ENCODE data around the gene NHERF1. TPM values are rescaled to one million over a fixed set of nuclear protein-coding genes. Genes with fewer than 3 reads are reported as not detected.

NHERF1 gene
- polyA plus RNA-seq, 1 donor (not counting 4 experiments of a cell fraction or from before 2014, with no cell fraction given): 45.6 TPM

DNA sequence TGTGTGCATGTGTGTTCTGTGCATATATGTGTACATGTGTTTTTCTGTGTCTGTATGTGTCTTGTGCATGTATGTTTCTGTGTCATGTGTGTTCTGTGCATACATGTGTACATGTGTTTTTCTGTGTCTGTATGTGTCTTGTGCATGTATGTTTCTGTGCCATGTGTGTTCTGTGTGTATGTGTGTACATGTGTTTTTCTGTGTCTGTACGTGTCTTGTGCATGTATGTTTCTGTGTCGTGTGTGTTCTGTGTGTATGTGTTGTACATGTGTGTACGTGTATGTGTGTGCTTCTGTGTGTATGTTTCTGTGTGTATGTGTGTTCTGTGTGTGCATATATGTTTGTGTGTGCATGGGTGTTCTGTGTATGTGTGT is 19.7 kb upstream of the NHERF1 start:
- FAIRE-seq (no peak), DNase-seq (ENCODE audit: low read depth, low spot score) (no peak)
- Histone ChIP-seq H3K4me2 (ENCODE audit: control insufficient read depth, extremely low read depth, insufficient read depth, low read depth, low read length) (no peak overlapping the region), H3K9ac (ENCODE audit: control insufficient read depth, extremely low read depth, insufficient read depth, low read length) (no peak overlapping the region), H3K9me3 (ENCODE audit: control insufficient read depth, low read depth, low read length) (no peaks in the 10 kb centered on the region), H3K9me1 (ENCODE audit: control insufficient read depth, extremely low read depth, insufficient read depth, low read length) (no peaks in the 10 kb centered on the region), H3K36me3 (ENCODE audit: control insufficient read depth in 2 of 2, extremely low read depth in 1 of 2, insufficient read depth in 2 of 2, low read length in 2 of 2) (no peaks in the 10 kb centered on the region), H3K79me2 (ENCODE audit: control insufficient read depth, insufficient read depth, low read length) (no peaks in the 10 kb centered on the region), H3K4me1 (ENCODE audit: control insufficient read depth, extremely low read depth, insufficient read depth, low read length) (no peaks in the 10 kb centered on the region), H4K20me1 (ENCODE audit: control insufficient read depth, extremely low read depth, insufficient read depth, low read length) (no peaks in the 10 kb centered on the region), H3K4me3 (ENCODE audit: control insufficient read depth in 2 of 3, extremely low read depth in 1 of 3, insufficient read depth in 2 of 3, low read depth in 1 of 3, low read length in 3 of 3) (no peak overlapping the region), H3K27ac (ENCODE audit: control insufficient read depth, insufficient read depth, low read length) (no peak overlapping the region), H3K27me3 (ENCODE audit: control insufficient read depth, extremely low read depth, insufficient read depth, low read length) (no peaks in the 10 kb centered on the region), H2AFZ (ENCODE audit: control insufficient read depth, low read length) (no peak overlapping the region)
- dilution Hi-C loops (cut with MboI; ENCODE audit: extremely low pct_ligation_motif_present, low sequenced_read_pairs): no loop called here
- no peak for TF ChIP-seq EZH2 (IDR thresholded peaks at IDR 0.05; ENCODE audit: low read length)

DNA sequence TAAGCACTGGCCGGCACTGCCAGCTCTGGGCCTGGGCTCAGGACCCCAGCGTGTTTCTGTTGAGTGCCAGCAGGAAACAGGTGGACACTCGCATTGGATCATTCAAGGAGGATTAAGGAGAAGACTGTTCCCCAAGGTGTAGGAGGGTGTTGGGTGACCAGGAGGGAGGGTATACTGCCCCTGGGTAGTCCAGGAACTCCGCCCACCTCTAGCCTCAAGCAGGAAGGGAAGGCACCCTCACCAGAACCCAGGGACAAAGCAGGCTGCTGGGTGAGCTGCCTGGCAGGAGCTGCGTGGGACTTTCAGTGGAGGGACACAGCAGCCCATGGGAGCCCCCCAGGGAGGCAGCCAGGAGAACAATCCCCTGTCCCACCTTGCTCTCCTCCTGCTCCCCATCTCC is 19.1 kb upstream of the NHERF1 start:
- TF ChIP-seq, protein P1, sequence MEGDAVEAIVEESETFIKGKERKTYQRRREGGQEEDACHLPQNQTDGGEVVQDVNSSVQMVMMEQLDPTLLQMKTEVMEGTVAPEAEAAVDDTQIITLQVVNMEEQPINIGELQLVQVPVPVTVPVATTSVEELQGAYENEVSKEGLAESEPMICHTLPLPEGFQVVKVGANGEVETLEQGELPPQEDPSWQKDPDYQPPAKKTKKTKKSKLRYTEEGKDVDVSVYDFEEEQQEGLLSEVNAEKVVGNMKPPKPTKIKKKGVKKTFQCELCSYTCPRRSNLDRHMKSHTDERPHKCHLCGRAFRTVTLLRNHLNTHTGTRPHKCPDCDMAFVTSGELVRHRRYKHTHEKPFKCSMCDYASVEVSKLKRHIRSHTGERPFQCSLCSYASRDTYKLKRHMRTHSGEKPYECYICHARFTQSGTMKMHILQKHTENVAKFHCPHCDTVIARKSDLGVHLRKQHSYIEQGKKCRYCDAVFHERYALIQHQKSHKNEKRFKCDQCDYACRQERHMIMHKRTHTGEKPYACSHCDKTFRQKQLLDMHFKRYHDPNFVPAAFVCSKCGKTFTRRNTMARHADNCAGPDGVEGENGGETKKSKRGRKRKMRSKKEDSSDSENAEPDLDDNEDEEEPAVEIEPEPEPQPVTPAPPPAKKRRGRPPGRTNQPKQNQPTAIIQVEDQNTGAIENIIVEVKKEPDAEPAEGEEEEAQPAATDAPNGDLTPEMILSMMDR (optimal IDR thresholded peaks at IDR 0.05 in 1 of 3, IDR thresholded peaks at IDR 0.05 in 1 of 3, conservative IDR thresholded peaks at IDR 0.05 in 1 of 3; ENCODE audit: extremely low read depth in 1 of 3, insufficient read depth in 2 of 3, low read length in 3 of 3): no peak
- no peak for TF ChIP-seq EZH2 (IDR thresholded peaks at IDR 0.05; ENCODE audit: low read length)
- no peak overlapping the region for H2AFZ ChIP-seq (ENCODE audit: control insufficient read depth, low read length)
- FAIRE-seq: no peak
- no peaks in the 10 kb centered on the region for H3K4me1 ChIP-seq (ENCODE audit: control insufficient read depth, extremely low read depth, insufficient read depth, low read length)
- no peak overlapping the region for H3K9ac ChIP-seq (ENCODE audit: control insufficient read depth, extremely low read depth, insufficient read depth, low read length)
- H3K9me1 ChIP-seq (ENCODE audit: control insufficient read depth, extremely low read depth, insufficient read depth, low read length): no peaks in the 10 kb centered on the region
- no peak for DNase-seq (ENCODE audit: low read depth, low spot score)
- H4K20me1 ChIP-seq (ENCODE audit: control insufficient read depth, extremely low read depth, insufficient read depth, low read length): no peaks in the 10 kb centered on the region
- dilution Hi-C loops (cut with MboI; ENCODE audit: extremely low pct_ligation_motif_present, low sequenced_read_pairs): no loop called here
- H3K4me2 ChIP-seq (ENCODE audit: control insufficient read depth, extremely low read depth, insufficient read depth, low read depth, low read length): no peak overlapping the region
- H3K79me2 ChIP-seq (ENCODE audit: control insufficient read depth, insufficient read depth, low read length): no peaks in the 10 kb centered on the region
- H3K36me3 ChIP-seq (ENCODE audit: control insufficient read depth in 2 of 2, extremely low read depth in 1 of 2, insufficient read depth in 2 of 2, low read length in 2 of 2): no peaks in the 10 kb centered on the region
- no peaks in the 10 kb centered on the region for H3K27me3 ChIP-seq (ENCODE audit: control insufficient read depth, extremely low read depth, insufficient read depth, low read length)
- H3K27ac ChIP-seq (ENCODE audit: control insufficient read depth, insufficient read depth, low read length): no peak overlapping the region
- H3K9me3 ChIP-seq (ENCODE audit: control insufficient read depth, low read depth, low read length): no peaks in the 10 kb centered on the region
- no peak overlapping the region for H3K4me3 ChIP-seq (ENCODE audit: control insufficient read depth in 2 of 3, extremely low read depth in 1 of 3, insufficient read depth in 2 of 3, low read depth in 1 of 3, low read length in 3 of 3)

DNA sequence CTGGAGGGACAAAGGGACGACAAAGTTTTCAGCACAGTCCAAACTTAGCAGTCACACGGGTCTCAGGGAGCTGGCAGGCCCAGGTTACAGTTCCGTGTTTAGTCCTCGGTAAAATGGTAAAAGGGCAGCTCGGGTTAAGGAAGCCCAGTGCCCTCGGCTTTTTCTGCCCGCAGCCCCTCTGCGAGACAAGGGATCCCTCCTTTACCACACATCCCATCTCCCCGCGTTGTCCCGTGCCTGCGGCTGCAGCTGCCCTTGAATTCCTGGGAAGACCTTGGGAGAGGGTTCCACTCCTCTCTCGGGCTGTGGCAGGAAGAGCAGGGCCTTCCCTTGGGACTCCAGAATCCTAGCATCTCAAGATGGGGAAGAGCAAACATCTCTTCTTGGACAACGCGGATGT is 18.6 kb upstream of the NHERF1 start:
- no peak overlapping the region for H2AFZ ChIP-seq (ENCODE audit: control insufficient read depth, low read length)
- FAIRE-seq: no peak
- no peaks in the 10 kb centered on the region for H3K36me3 ChIP-seq (ENCODE audit: control insufficient read depth in 2 of 2, extremely low read depth in 1 of 2, insufficient read depth in 2 of 2, low read length in 2 of 2)
- H4K20me1 ChIP-seq (ENCODE audit: control insufficient read depth, extremely low read depth, insufficient read depth, low read length): no peaks in the 10 kb centered on the region
- H3K4me3 ChIP-seq (ENCODE audit: control insufficient read depth in 2 of 3, extremely low read depth in 1 of 3, insufficient read depth in 2 of 3, low read depth in 1 of 3, low read length in 3 of 3): no peak overlapping the region
- no peaks in the 10 kb centered on the region for H3K79me2 ChIP-seq (ENCODE audit: control insufficient read depth, insufficient read depth, low read length)
- DNase-seq (ENCODE audit: low read depth, low spot score): no peak
- dilution Hi-C loops (cut with MboI; ENCODE audit: extremely low pct_ligation_motif_present, low sequenced_read_pairs): no loop called here
- H3K9me3 ChIP-seq (ENCODE audit: control insufficient read depth, low read depth, low read length): no peaks in the 10 kb centered on the region
- H3K4me2 ChIP-seq (ENCODE audit: control insufficient read depth, extremely low read depth, insufficient read depth, low read depth, low read length): no peak overlapping the region
- TF ChIP-seq, protein P1 (optimal IDR thresholded peaks at IDR 0.05 in 1 of 3, IDR thresholded peaks at IDR 0.05 in 1 of 3, conservative IDR thresholded peaks at IDR 0.05 in 1 of 3; ENCODE audit: extremely low read depth in 1 of 3, insufficient read depth in 2 of 3, low read length in 3 of 3): no peak
- TF ChIP-seq EZH2 (IDR thresholded peaks at IDR 0.05; ENCODE audit: low read length): no peak
- no peak overlapping the region for H3K9ac ChIP-seq (ENCODE audit: control insufficient read depth, extremely low read depth, insufficient read depth, low read length)
- H3K27me3 ChIP-seq (ENCODE audit: control insufficient read depth, extremely low read depth, insufficient read depth, low read length): no peaks in the 10 kb centered on the region
- H3K9me1 ChIP-seq (ENCODE audit: control insufficient read depth, extremely low read depth, insufficient read depth, low read length): no peaks in the 10 kb centered on the region
- no peak overlapping the region for H3K27ac ChIP-seq (ENCODE audit: control insufficient read depth, insufficient read depth, low read length)
- H3K4me1 ChIP-seq (ENCODE audit: control insufficient read depth, extremely low read depth, insufficient read depth, low read length): no peaks in the 10 kb centered on the region
